Neural cell (in vitro differentiated cells): Measurements from ENCODE around the gene DLL1.

Experiments
- EP300 ChIP-seq: fragments of 450-650 bp; conservative IDR thresholded peaks from 2 replicates; pipeline ENCODE4 v1.6.1; 2014; ENCODE audit warnings: antibody characterized with exemption, mild to moderate bottlenecking, moderate library complexity; ENCODE audit not compliant: poor library complexity, severe bottlenecking
- EZH2 ChIP-seq: fragments of 200-600, 300-800 bp; shearing (Covaris generic), sonication (generic); IDR thresholded peaks from 2 replicates; pipeline ENCODE4 v1.6.1; 2014; ENCODE audit warnings: antibody characterized with exemption, low read length, borderline replicate concordance, mild to moderate bottlenecking; ENCODE audit not compliant: insufficient read depth, poor library complexity, severe bottlenecking
- POLR2AphosphoS5 ChIP-seq: IDR thresholded peaks from 2 replicates; pipeline ENCODE4 v1.6.1; 2012
- RAD21 ChIP-seq: fragments of 450-650 bp; conservative IDR thresholded peaks from 2 replicates; pipeline ENCODE4 v1.6.1; 2014; ENCODE audit warnings: antibody characterized with exemption, mild to moderate bottlenecking, moderate library complexity
- SMC3 ChIP-seq: fragments of 450-650 bp; conservative IDR thresholded peaks from 2 replicates; pipeline ENCODE4 v1.6.1; 2014; ENCODE audit warnings: antibody characterized with exemption, mild to moderate bottlenecking, moderate library complexity; ENCODE audit not compliant: poor library complexity
- TAF1 ChIP-seq: IDR thresholded peaks from 2 replicates; pipeline ENCODE4 v1.6.1; 2012; ENCODE audit warnings: low read depth
- TF ChIP-seq, protein P1 (sequence below): fragments of 450-650 bp; IDR thresholded peaks from 2 replicates; pipeline ENCODE4 v1.5.1; 2014; ENCODE audit warnings: antibody characterized with exemption, mild to moderate bottlenecking, moderate library complexity; ENCODE audit not compliant: poor library complexity, severe bottlenecking
- TF ChIP-seq, protein P2 (sequence below): IDR thresholded peaks from 2 replicates; pipeline ENCODE4 v1.6.1; 2012; ENCODE audit warnings: borderline replicate concordance

DNA sequence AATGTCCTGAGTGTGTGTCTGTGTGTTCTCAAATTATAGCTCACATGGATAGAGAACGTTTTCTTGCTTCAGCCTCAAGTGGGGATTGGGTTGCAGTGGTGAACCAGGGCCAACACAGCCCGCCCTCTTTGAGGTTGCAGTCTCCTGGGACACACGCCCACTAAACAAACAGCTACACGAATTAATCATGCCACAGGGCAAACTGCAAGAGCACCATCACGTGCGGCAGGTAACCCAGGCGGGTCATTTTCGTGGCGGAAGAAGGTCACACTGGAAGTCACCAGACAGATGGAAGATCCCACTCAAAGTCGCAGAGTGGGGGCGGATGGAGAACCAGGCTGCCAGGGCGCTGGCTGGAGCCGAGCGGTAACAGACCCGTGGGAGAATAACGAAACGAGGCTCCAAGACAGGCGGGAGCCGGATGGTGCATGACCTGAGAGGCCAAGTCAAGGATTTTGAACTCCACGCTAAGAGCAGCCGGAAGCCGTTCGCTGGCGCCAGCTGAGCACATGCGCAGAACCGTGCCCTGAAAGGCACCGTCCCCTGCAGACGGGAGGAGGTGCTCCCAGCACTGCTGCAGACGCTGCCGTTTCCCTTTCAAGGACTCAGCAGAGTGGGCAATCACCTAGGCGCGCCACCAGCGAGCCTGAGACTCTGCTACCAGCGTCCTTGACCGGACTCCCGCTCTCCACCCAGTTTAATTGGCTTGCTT lies 10.7 kb downstream of the DLL1 start:
- TF ChIP-seq, protein P1, sequence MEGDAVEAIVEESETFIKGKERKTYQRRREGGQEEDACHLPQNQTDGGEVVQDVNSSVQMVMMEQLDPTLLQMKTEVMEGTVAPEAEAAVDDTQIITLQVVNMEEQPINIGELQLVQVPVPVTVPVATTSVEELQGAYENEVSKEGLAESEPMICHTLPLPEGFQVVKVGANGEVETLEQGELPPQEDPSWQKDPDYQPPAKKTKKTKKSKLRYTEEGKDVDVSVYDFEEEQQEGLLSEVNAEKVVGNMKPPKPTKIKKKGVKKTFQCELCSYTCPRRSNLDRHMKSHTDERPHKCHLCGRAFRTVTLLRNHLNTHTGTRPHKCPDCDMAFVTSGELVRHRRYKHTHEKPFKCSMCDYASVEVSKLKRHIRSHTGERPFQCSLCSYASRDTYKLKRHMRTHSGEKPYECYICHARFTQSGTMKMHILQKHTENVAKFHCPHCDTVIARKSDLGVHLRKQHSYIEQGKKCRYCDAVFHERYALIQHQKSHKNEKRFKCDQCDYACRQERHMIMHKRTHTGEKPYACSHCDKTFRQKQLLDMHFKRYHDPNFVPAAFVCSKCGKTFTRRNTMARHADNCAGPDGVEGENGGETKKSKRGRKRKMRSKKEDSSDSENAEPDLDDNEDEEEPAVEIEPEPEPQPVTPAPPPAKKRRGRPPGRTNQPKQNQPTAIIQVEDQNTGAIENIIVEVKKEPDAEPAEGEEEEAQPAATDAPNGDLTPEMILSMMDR = no peak
- no peak for TF ChIP-seq EZH2
- no peak for TF ChIP-seq POLR2AphosphoS5
- TF ChIP-seq RAD21 = no peak
- no peak for TF ChIP-seq SMC3
- TF ChIP-seq EP300 = no peak
- TF ChIP-seq, protein P2, sequence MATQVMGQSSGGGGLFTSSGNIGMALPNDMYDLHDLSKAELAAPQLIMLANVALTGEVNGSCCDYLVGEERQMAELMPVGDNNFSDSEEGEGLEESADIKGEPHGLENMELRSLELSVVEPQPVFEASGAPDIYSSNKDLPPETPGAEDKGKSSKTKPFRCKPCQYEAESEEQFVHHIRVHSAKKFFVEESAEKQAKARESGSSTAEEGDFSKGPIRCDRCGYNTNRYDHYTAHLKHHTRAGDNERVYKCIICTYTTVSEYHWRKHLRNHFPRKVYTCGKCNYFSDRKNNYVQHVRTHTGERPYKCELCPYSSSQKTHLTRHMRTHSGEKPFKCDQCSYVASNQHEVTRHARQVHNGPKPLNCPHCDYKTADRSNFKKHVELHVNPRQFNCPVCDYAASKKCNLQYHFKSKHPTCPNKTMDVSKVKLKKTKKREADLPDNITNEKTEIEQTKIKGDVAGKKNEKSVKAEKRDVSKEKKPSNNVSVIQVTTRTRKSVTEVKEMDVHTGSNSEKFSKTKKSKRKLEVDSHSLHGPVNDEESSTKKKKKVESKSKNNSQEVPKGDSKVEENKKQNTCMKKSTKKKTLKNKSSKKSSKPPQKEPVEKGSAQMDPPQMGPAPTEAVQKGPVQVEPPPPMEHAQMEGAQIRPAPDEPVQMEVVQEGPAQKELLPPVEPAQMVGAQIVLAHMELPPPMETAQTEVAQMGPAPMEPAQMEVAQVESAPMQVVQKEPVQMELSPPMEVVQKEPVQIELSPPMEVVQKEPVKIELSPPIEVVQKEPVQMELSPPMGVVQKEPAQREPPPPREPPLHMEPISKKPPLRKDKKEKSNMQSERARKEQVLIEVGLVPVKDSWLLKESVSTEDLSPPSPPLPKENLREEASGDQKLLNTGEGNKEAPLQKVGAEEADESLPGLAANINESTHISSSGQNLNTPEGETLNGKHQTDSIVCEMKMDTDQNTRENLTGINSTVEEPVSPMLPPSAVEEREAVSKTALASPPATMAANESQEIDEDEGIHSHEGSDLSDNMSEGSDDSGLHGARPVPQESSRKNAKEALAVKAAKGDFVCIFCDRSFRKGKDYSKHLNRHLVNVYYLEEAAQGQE = no peak
- no peak for TF ChIP-seq TAF1
